ENCODE measurements around the gene IFITM1. TPM values are rescaled to one million over a fixed set of nuclear protein-coding genes. Genes with fewer than 3 reads are reported as not detected.

IFITM1 gene
- total and polyA plus RNA-seq, 9 of the 15 experiments (the other 6 are each of a cell fraction or from before 2014, with no cell fraction given) = 691 to 5,579 (median 974) TPM

DNA sequence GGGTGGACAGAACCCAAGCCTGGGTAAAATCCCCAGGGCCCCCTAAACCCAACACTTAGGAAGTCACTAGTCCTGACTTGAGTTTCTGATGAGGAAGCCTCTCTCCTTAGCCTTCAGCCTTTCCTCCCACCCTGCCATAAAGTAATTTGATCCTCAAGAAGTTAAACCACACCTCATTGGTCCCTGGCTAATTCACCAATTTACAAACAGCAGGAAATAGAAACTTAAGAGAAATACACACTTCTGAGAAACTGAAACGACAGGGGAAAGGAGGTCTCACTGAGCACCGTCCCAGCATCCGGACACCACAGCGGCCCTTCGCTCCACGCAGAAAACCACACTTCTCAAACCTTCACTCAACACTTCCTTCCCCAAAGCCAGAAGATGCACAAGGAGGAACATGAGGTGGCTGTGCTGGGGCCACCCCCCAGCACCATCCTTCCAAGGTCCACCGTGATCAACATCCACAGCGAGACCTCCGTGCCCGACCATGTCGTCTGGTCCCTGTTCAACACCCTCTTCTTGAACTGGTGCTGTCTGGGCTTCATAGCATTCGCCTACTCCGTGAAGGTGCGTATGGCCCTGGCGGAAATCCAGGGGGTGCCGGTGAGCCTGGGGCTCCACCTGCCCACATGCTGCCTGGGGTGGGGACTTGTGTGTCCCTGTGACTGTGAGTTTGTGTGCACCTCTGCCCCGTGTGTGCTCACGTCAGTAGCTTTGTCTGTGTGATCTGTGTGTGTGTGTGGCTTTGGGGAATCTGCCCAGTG, at the start of gene IFITM1 (continued):
- TF ChIP-seq E2F1 (CRISPR knock-in tag; IDR thresholded peaks at IDR 0.05) (no peak), ZNF134 (CRISPR knock-in tag; conservative IDR thresholded peaks at IDR 0.05) (0 out of 2 replicates have a peak, but pooled peaks have one; percentile 21), ZZZ3 (IDR thresholded peaks at IDR 0.05) (no peak), ARID1B (IDR thresholded peaks at IDR 0.05) (peak; percentile 4; the same call in 1 of the 2 replicates), KDM4B (IDR thresholded peaks at IDR 0.05; ENCODE audit: borderline replicate concordance in 2 of 2, low read depth in 1 of 2) (no peak), RBM25 (IDR thresholded peaks at IDR 0.05; ENCODE audit: low read depth, low read length, severe bottlenecking) (no peak), KAT8 (IDR thresholded peaks at IDR 0.05; ENCODE audit: low read depth) (no peak), SNRNP70 (optimal IDR thresholded peaks at IDR 0.05; ENCODE audit: low read depth, low read length) (no peak), TCFL5 (CRISPR knock-in tag; conservative IDR thresholded peaks at IDR 0.05) (no peak), HMGN3 (IDR thresholded peaks at IDR 0.05; ENCODE audit: borderline replicate concordance, extremely low read depth, insufficient read length, low read depth, low read length) (no peak), ZNF274 (IDR thresholded peaks at IDR 0.05; ENCODE audit: borderline replicate concordance, low read depth, low read length) (no peak), ZNF41 (CRISPR knock-in tag; conservative IDR thresholded peaks at IDR 0.05) (no peak), ZSCAN32 (CRISPR knock-in tag; IDR thresholded peaks at IDR 0.05) (no peak), ZSCAN29 (IDR thresholded peaks at IDR 0.05) (no peak), SFPQ (IDR thresholded peaks at IDR 0.05; ENCODE audit: low read depth, low read length) (no peak), RBM39 (optimal IDR thresholded peaks at IDR 0.05; ENCODE audit: low read depth, low read length) (no peak), WHSC1 (IDR thresholded peaks at IDR 0.05; ENCODE audit: low read length) (no peak), TBP (optimal IDR thresholded peaks at IDR 0.05; ENCODE audit: low read depth, low read length) (peak; percentile 94), ZBTB2 (IDR thresholded peaks at IDR 0.05) (0 out of 2 replicates have a peak, but pooled peaks have one; percentile 40), ZNF644 (tag; IDR thresholded peaks at IDR 0.05; ENCODE audit: low read depth) (no peak)
- TF ChIP-seq, protein P1, sequence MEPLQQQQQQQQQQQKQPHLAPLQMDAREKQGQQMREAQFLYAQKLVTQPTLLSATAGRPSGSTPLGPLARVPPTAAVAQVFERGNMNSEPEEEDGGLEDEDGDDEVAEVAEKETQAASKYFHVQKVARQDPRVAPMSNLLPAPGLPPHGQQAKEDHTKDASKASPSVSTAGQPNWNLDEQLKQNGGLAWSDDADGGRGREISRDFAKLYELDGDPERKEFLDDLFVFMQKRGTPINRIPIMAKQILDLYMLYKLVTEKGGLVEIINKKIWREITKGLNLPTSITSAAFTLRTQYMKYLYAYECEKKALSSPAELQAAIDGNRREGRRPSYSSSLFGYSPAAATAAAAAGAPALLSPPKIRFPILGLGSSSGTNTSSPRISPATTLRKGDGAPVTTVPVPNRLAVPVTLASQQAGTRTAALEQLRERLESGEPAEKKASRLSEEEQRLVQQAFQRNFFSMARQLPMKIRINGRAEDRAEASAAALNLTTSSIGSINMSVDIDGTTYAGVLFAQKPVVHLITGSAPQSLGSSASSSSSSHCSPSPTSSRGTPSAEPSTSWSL (CRISPR knock-in tag; IDR thresholded peaks at IDR 0.05; ENCODE audit: borderline replicate concordance) = peak; percentile 40; the same call in 1 of the 2 replicates

All from K562 (cell line).